A549 (cell line): ENCODE measurements around the gene PAM16.

Experiments used
- CEBPB ChIP-seq, 2 experiments: fragments of >200 bp in 1 of 2; sonication (Bioruptor Twin) in 1 of 2; formaldehyde crosslinking in 1 of 2; IDR thresholded peaks; 2 replicates each; pipeline ENCODE4 v1.6.1; 2012 to 2016
- EP300 ChIP-seq, 2 experiments: fragments of >200 bp; sonication (Bioruptor Twin); formaldehyde crosslinking; IDR thresholded peaks; 2 replicates in 1 of 2; 3 replicates in 1 of 2; pipeline ENCODE4 v1.6.1; 2016 to 2017
- FOXS1 ChIP-seq: fragments of 250-450 bp; sonication (Bioruptor Pico); IDR thresholded peaks from 2 replicates; pipeline ENCODE4 v1.5.0; 2020; ENCODE audit warnings: mild to moderate bottlenecking, moderate library complexity
- KDM5A ChIP-seq: fragments of 200-600 bp; sonication (generic); IDR thresholded peaks from 2 replicates; pipeline ENCODE4 v1.6.1; 2016; ENCODE audit warnings: antibody characterized with exemption, mild to moderate bottlenecking
- MAFK ChIP-seq: fragments of 450-650 bp; IDR thresholded peaks from 2 replicates; pipeline ENCODE4 v1.6.1; 2014; ENCODE audit not compliant: partially characterized antibody
- TF ChIP-seq, protein P1 (sequence below): fragments of >200 bp; sonication (Bioruptor Twin); formaldehyde crosslinking; IDR thresholded peaks from 3 replicates; pipeline ENCODE4 v1.5.1; 2016

- no peak for TF ChIP-seq EP300 (IDR thresholded peaks at IDR 0.05)
- TF ChIP-seq KDM5A, result no peak
- TF ChIP-seq, protein P1, sequence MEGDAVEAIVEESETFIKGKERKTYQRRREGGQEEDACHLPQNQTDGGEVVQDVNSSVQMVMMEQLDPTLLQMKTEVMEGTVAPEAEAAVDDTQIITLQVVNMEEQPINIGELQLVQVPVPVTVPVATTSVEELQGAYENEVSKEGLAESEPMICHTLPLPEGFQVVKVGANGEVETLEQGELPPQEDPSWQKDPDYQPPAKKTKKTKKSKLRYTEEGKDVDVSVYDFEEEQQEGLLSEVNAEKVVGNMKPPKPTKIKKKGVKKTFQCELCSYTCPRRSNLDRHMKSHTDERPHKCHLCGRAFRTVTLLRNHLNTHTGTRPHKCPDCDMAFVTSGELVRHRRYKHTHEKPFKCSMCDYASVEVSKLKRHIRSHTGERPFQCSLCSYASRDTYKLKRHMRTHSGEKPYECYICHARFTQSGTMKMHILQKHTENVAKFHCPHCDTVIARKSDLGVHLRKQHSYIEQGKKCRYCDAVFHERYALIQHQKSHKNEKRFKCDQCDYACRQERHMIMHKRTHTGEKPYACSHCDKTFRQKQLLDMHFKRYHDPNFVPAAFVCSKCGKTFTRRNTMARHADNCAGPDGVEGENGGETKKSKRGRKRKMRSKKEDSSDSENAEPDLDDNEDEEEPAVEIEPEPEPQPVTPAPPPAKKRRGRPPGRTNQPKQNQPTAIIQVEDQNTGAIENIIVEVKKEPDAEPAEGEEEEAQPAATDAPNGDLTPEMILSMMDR, result peak; percentile 91
- TF ChIP-seq FOXS1 (CRISPR knock-in tag), result no peak
- no peak for TF ChIP-seq MAFK
- TF ChIP-seq CEBPB (IDR thresholded peaks at IDR 0.05), result no peak
These were observed 37.3 kb downstream of the PAM16 start for GRCh38 chr16:4313563-4314531.
